Nephron (organoid): ENCODE results near the gene AIMP2.
"Not testable (repeated sequence)": the region's sequence is repeated elsewhere in the genome, so short reads cannot be mapped to it uniquely, and the experiment has no call there.

ENCODE experiments used
- H3K27ac Mint-ChIP-seq, 3 experiments: 2 replicates each; pipeline ENCODE4 v1.8.0; 2020; ENCODE audit warnings: mixed read lengths in 3 of 3, mild to moderate bottlenecking in 2 of 3, moderate library complexity in 1 of 3
- H3K27me3 Mint-ChIP-seq: 2 replicates; pipeline ENCODE4 v1.8.0; 2021; ENCODE audit warnings: low read depth, mild to moderate bottlenecking, moderate library complexity, mixed read lengths
- H3K36me3 Mint-ChIP-seq: 2 replicates; pipeline ENCODE4 v1.8.0; 2020; ENCODE audit warnings: low read depth, mixed read lengths
- H3K4me1 Mint-ChIP-seq: 2 replicates; pipeline ENCODE4 v1.8.0; 2020; ENCODE audit warnings: mixed read lengths
- H3K4me3 Mint-ChIP-seq, 3 experiments: 2 replicates each; pipeline ENCODE4 v1.8.0; 2020; ENCODE audit warnings: mild to moderate bottlenecking in 3 of 3, mixed read lengths in 3 of 3, moderate library complexity in 2 of 3
- H3K9me3 Mint-ChIP-seq: 2 replicates; pipeline ENCODE4 v1.8.0; 2020; ENCODE audit warnings: mixed read lengths
- CTCF ChIP-seq, 3 experiments: fragments of 200-600 bp; sonication (generic); IDR thresholded peaks; one replicate each; pipeline ENCODE4 v1.5.0; 2021; ENCODE audit warnings: antibody characterized with exemption in 3 of 3; ENCODE audit not compliant: unreplicated experiment in 3 of 3

The AIMP2 gene

DNA sequence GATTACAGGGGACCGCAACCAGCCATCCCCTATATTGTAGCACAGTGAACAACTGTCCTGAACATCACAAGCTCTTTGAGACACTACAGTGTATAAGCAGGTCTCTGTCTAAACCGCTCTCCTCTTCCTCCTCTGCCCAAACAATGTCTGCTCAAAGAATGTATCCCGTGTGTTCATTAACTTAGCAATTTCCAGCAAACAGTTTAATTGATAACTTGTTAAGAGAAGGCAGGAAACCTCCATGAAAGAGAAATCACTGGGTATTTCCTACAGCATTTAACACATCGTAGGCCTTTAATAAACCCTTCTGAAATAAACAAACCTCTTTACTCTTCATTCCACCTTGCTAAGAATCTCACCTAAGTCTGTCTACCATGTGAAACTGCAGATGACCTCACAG, 1.7 kb upstream of the AIMP2 start:
- Mint-ChIP-seq H3K4me1 (peaks cover 23% of the 10 kb centered on the region), H3K9me3 (no peaks in the 10 kb centered on the region), H3K36me3 (peaks cover 10% of the 10 kb centered on the region), H3K27me3 (no peaks in the 10 kb centered on the region), H3K27ac (peak overlapping the region; percentile 35 to 84 (median 80)), H3K4me3 (peak overlapping the region; percentile 27 to 94 (median 91))
- TF ChIP-seq CTCF (IDR thresholded peaks at IDR 0.05; ENCODE audit: unreplicated experiment in 3 of 3) = no peak

- H3K27ac Mint-ChIP-seq = peak overlapping the region; percentile 35 to 88 (median 84)
- not testable (repeated sequence) for H3K9me3 Mint-ChIP-seq, H3K27me3 Mint-ChIP-seq
- H3K36me3 Mint-ChIP-seq = peaks cover 12% of the 10 kb centered on the region
- peaks cover 29% of the 10 kb centered on the region for H3K4me1 Mint-ChIP-seq
- H3K4me3 Mint-ChIP-seq = peak overlapping the region; percentile 91 to 94 (median 92)
Observed at GRCh38 chr7:6007835-6008590, 1.1 kb upstream of the AIMP2 start.

GRCh38 chr7:6010370-6010769, 1.3 kb downstream of the AIMP2 start:
- not testable (repeated sequence) for H3K27me3 Mint-ChIP-seq

GRCh38 chr7:6011541-6011940, 2.5 kb downstream of the AIMP2 start:
- H3K9me3 Mint-ChIP-seq = no peaks in the 10 kb centered on the region

More at GRCh38 chr7:6010370-6010769, 1.3 kb downstream of the AIMP2 start:
- H3K4me3 Mint-ChIP-seq = peak overlapping the region; percentile 87 to 92 (median 91)
- peaks cover 29% of the 10 kb centered on the region for H3K4me1 Mint-ChIP-seq
- not testable (repeated sequence) for H3K9me3 Mint-ChIP-seq
- H3K27ac Mint-ChIP-seq = peak overlapping the region; percentile 50 to 88 (median 83)
- peaks cover 14% of the 10 kb centered on the region for H3K36me3 Mint-ChIP-seq

GRCh38 chr7:6012355-6013104, 3.5 kb downstream of the AIMP2 start:
- Mint-ChIP-seq H3K4me1 (peaks cover 38% of the 10 kb centered on the region), H3K9me3 (no peaks in the 10 kb centered on the region), H3K36me3 (peaks cover 28% of the 10 kb centered on the region), H3K27ac (peak overlapping the region; percentile 14 to 41 (median 16)), H3K4me3 (peak overlapping the region in 1 of 3 experiments; percentile 35), H3K27me3 (no peaks in the 10 kb centered on the region)
- no peak for TF ChIP-seq CTCF (IDR thresholded peaks at IDR 0.05; ENCODE audit: unreplicated experiment in 3 of 3)

More at GRCh38 chr7:6011541-6011940, 2.5 kb downstream of the AIMP2 start:
- no peak for TF ChIP-seq CTCF (IDR thresholded peaks at IDR 0.05; ENCODE audit: unreplicated experiment in 3 of 3)
- H3K4me1 Mint-ChIP-seq = peaks cover 40% of the 10 kb centered on the region
- peak overlapping the region; percentile 87 to 92 (median 91) for H3K4me3 Mint-ChIP-seq
- H3K36me3 Mint-ChIP-seq = peaks cover 20% of the 10 kb centered on the region
- H3K27me3 Mint-ChIP-seq = no peaks in the 10 kb centered on the region
- H3K27ac Mint-ChIP-seq = peak overlapping the region; percentile 14 to 88 (median 52)

DNA sequence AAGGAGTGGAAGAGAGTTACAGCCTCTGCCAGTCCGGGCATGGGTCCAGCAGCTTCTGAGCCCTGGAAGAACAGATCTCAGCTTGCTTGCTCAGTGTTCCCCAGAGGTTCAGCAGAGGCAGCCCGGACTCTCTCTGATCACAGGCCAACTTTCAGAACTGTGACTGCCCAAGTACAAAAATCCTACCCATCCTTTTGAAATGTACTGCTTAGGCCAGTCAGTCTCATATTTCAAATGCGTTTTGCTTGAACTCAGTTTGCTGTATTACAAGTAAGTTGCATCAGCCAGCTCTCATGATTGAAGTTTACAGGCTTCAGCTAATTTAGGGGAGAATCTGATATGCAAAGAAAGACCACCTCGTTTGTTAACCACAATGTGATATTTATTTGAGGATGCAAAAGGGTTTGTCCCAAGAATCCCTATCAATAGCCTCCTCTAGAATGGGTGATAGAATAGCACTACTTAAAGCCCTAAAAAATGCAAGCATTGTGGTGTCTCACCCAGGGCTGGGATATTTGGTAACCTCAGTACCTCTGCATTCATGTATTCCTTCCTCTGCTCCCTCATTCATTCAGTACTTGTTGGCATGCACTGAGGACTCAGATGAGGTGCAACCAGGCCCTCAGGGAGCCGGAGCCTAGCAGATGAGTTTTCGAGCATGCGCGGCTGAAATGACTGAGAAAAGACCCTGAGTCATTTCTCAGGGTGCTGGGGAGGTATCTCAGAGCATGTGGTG, 7.0 kb downstream of the AIMP2 start:
- no peak for TF ChIP-seq CTCF (IDR thresholded peaks at IDR 0.05; ENCODE audit: unreplicated experiment in 3 of 3)
- H3K36me3 Mint-ChIP-seq = peaks cover 57% of the 10 kb centered on the region
- peak overlapping the region in 1 of 3 experiments; percentile 42 for H3K4me3 Mint-ChIP-seq
- peak overlapping the region; percentile 83 to 92 (median 85) for H3K27ac Mint-ChIP-seq
- H3K9me3 Mint-ChIP-seq = no peaks in the 10 kb centered on the region
- peaks cover 26% of the 10 kb centered on the region for H3K4me1 Mint-ChIP-seq
- H3K27me3 Mint-ChIP-seq = no peaks in the 10 kb centered on the region
